Motor neuron (in vitro differentiated cells): Measurements from ENCODE around the gene NINL. TPM values are rescaled to one million over a fixed set of nuclear protein-coding genes. Genes with fewer than 3 reads are reported as not detected.
A peak's percentile ranks its signal among the peaks of the same experiment; 100 is the strongest.
"Not testable (repeated sequence)": the region's sequence is repeated elsewhere in the genome, so short reads cannot be mapped to it uniquely, and the experiment has no call there.

Source experiments
- ATAC-seq, 8 experiments: fragments of 200-7000 bp; cut with Tn5 transposase; replicated peaks in 6 of 8; 2 replicates each; pipeline ENCODE4 v1.8.0; 2021; ENCODE audit warnings: mild to moderate bottlenecking in 8 of 8, moderate library complexity in 8 of 8
- H3K27ac ChIP-seq, 2 donors: fragments of 250-450 bp; sonication (Bioruptor Pico); 2 replicates each; pipeline ENCODE4 v1.9.0; 2021; ENCODE audit warnings: antibody characterized with exemption in 2 of 2, mild to moderate bottlenecking in 2 of 2, moderate library complexity in 1 of 2
- H3K4me1 ChIP-seq, 2 donors: fragments of 250-450 bp; sonication (Bioruptor Pico); replicated peaks in 1 of 2; 2 replicates each; pipeline ENCODE4 v1.6.1; 2021; ENCODE audit warnings: antibody characterized with exemption in 2 of 2, mild to moderate bottlenecking in 2 of 2, moderate library complexity in 1 of 2
- H3K4me3 ChIP-seq, 5 donors: fragments of 250-450 bp; sonication (Bioruptor Pico); 2 replicates each; pipeline ENCODE4 v1.9.0; 2021; ENCODE audit warnings: antibody characterized with exemption in 5 of 5, mild to moderate bottlenecking in 5 of 5, moderate library complexity in 4 of 5
- WGBS, 10 experiments: fragments of 450-650 bp; shearing (Covaris generic); methylation state at CpG; one replicate each; pipeline ENCODE4 v1.0.0; 2022; 5-methylcytosine and 5-hydroxymethylcytosine counted together
- in situ Hi-C, 9 experiments: fragments of 400-800 bp; cut with MboI; loops; one replicate each; pipeline ENCODE4 v1.15.0; 2021; ENCODE audit warnings: low sequenced_read_pairs in 9 of 9, low pct_unique_long_range_greater_than_20kb in 2 of 9; ENCODE audit not compliant: unreplicated experiment in 9 of 9
- total RNA-seq, 8 experiments: library from RNA; unstranded; fragments of 300-600 nt; gene quantifications; 2 replicates each; pipeline versions ENCODE4 v1.2.3 to v1.2.4, GENCODE V29; 2022

The NINL gene
- total RNA-seq, 8 experiments from 2014 or later, result 15.0 to 57.5 (median 18.9) TPM

DNA sequence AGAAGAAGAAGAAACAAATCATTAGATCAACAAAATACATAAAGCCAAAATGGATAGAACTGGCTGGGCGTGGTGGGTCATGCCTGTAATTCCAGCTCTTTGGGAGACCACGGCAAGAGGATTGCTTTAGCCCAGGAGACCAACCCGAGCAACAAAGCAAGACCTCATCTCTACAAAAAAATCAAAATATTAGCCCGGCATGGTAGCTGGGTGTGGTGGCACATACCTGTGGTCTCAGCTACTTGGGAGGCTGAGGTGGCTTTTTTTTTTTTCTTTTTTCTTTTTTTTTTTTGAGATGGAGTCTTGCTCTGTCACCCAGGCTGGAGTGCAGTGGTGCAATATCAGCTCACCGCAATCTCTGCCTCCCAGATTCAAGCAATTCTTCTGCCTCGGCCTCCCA lies 21.5 kb downstream of the NINL start:
- H3K27ac ChIP-seq, result no peak overlapping the region
- no peak for ATAC-seq
- 86 to 100% (median 95%) methylated on average over 2 to 6 of the region's 6 CpGs for WGBS, 10 experiments
- peaks cover 0 to 5% of the 10 kb centered on the region in 2 donors for H3K4me1 ChIP-seq
- in situ Hi-C loops, result no loop called here
- no peak overlapping the region for H3K4me3 ChIP-seq

DNA sequence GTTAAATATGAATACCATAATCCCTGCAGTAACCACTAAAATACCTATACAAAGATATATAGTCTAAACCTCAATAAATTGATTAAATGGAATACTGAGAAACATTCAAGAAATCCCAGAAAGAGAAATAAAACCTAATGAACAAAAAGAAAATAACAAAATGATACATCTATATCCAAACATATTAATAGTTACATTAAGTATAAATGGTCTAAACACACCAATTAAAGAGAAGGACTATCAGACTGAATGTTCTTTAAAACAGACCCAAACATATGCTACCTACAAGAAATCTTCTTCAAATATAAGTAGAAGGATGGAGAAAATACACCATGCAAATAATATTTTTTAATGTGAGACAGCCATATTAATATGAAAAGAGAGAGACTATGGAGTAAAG lies 22.0 kb downstream of the NINL start:
- Histone ChIP-seq H3K4me3 (no peak overlapping the region), H3K27ac (no peak overlapping the region), H3K4me1 (peaks cover 0 to 5% of the 10 kb centered on the region in 2 donors)
- no peak for ATAC-seq
- in situ Hi-C loops, result no loop called here

GRCh38 chr20:25561771-25562170 lies 23.6 kb downstream of the NINL start:
- H3K4me3 ChIP-seq, H3K27ac ChIP-seq, H3K4me1 ChIP-seq, ATAC-seq, in situ Hi-C loops: not testable (repeated sequence)
- no CpG with 5 or more reads among the region's 31 CpGs for WGBS, 10 experiments

DNA sequence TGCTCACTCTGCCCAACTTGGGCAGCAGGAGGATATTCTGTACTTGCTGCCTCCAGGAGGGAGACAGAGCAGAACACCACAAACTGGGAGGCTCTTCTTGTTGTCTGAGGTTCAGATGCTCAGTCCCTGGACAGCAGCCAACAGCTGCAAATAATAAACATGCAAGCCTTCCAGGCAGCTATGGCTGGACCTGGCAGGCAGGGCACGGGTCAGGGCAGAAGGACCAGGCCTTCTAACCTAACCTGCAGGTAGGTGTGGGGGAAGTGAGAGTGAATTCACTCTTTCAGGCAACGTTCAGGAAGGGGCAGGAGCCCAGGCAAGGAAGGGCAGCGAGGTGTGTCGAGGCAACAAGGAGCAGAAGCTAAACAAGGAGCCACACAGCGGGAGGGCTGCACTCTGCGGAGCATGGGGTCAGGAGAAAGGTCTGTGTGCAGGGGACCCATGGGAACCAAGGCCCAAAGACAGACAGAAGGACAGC lies 31.5 kb downstream of the NINL start:
- peak in 6 of 8 experiments; percentile 50 to 98 (median 86) for ATAC-seq
- in situ Hi-C loops, result no loop called here

GRCh38 chr20:25552977-25553376 lies 32.4 kb downstream of the NINL start:
- in situ Hi-C loops, result no loop called here

More for the DNA sequence above, 31.5 kb downstream of the NINL start:
- WGBS, 10 experiments, result 25 to 83% (median 69%) methylated on average over 1 to 3 of the region's 6 CpGs; no CpG with 5 or more reads in 4 of the 10 experiments
- Histone ChIP-seq H3K4me3 (no peak overlapping the region), H3K4me1 (peaks cover 25 to 38% of the 10 kb centered on the region in 2 donors), H3K27ac (no peak overlapping the region)

DNA sequence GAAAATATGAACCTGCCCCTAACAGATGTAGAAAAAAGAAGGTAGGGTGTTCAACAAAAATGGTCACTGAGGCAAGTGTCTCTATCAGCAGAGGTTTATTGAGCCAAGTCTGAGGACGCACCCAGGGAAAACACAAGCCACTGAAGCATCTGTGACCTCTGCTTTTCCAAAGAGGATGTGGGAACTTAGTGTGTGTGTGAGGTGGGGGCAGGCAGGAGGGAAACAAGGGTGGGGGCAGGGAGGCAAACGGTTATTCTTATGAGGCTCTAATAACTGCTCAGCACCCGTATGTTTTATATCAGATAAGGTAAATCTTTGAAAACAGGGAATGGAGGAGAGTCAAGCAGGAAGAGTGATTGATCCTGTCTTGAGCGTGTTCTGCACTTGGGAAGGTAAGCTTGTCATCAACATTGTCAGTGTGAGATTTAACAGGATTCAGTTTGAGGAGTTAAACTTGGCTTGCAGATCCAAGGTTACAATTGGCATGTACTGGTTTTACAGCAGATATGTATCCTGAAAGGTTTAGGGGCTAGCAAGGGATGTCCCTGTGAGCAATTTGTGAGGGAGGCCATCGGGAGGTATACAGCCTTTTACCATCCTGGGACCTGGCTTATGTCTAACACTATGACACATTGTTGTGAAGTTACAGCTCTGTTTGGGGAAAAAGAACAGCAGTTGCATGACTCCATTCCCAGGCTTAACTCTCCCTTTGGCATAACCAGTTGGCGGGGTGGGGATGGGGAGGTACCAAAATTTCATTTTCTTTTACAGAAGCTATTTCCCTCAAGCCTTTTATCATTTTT lies 33.7 kb downstream of the NINL start:
- Histone ChIP-seq H3K4me1 (peaks cover 25 to 43% of the 10 kb centered on the region in 2 donors), H3K4me3 (no peak overlapping the region), H3K27ac (no peak overlapping the region)
- 70 to 100% (median 84%) methylated on average over 1 to 4 of the region's 6 CpGs; no CpG with 5 or more reads in 3 of the 10 experiments for WGBS, 10 experiments
- no peak for ATAC-seq
- in situ Hi-C loops, result no loop called here

More at GRCh38 chr20:25552977-25553376, 32.4 kb downstream of the NINL start:
- Histone ChIP-seq H3K4me3 (no peak overlapping the region), H3K4me1 (peaks cover 25 to 38% of the 10 kb centered on the region in 2 donors), H3K27ac (no peak overlapping the region)
- ATAC-seq, result no peak
- 20 to 100% (median 100%) methylated on average over 1 to 3 of the region's 5 CpGs; no CpG with 5 or more reads in 1 of the 10 experiments for WGBS, 10 experiments

DNA sequence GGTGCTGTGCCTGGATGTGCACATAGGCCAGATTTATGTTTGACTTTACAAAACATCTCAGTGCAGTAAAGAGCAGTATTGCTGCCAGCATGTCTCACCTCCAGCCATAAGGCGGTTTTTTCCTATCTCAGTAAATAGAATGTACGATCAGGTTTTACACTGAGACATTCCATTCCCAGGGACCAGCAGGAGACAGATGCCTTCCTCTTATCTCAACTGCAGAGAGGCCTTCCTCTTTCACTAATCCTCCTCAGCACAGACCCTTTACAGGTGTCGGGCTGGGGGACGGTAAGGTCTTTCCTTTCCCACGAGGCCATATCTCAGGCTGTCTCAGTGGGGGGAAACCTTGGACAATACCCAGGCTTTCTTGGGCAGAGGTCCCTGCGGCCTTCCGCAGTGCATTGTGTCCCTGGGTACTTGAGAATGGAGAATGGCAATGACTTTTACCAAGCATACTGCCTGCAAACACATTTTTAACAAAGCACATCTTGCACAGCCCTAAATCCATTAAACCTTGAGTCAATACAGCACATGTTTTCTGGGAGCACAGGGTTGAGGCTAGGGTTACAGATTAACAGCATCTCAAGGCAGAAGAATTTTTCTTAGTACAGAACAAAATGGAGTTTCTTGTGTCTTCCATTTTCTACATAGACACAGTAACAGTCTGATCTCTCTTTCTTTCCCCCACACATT lies 34.5 kb downstream of the NINL start:
- ATAC-seq, H3K4me3 ChIP-seq, in situ Hi-C loops, H3K27ac ChIP-seq: not testable (repeated sequence)
- H3K4me1 ChIP-seq, result peaks cover 29 to 49% of the 10 kb centered on the region in 2 donors
- 40 to 100% (median 57%) methylated on average over 1 to 4 of the region's 7 CpGs; no CpG with 5 or more reads in 3 of the 10 experiments for WGBS, 10 experiments

- H3K27ac ChIP-seq, result no peak overlapping the region
- 31 to 95% (median 80%) methylated on average over 1 to 7 of the region's 10 CpGs; no CpG with 5 or more reads in 1 of the 10 experiments for WGBS, 10 experiments
- H3K4me1 ChIP-seq, result peaks cover 38 to 57% of the 10 kb centered on the region in 2 donors
- no peak overlapping the region for H3K4me3 ChIP-seq
- in situ Hi-C loops, result no loop called here
- ATAC-seq, result peak in 2 of 8 experiments; percentile 5 to 19
These were observed 35.4 kb downstream of the NINL start for GRCh38 chr20:25549843-25550477.

DNA sequence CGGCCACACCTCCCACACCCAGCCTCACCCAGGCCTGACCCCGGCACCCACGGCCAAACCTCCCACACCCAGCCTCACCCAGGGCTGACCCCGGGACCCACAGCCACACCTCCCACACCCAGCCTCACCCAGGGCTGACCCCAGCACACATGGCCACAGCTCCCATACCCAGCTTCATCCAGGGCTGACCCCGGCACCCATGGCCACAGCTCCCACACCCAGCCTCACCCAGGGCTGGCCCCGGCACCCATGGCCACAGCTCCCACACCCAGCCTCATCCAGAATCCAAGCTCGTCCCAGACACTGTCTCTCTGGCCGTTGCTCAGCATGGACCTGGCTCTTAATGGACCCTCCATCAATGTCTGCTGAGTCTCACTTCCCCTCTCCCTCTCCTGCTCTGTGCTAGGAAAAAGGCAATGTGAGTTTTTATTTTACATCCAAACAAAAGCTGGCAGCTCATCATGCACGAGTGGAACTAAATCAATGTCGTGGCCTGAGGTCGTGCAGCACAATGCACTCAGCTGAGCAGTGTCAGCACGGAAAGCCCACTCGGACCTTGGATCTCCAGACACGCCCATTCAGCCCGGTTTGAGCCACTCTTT lies 36.1 kb downstream of the NINL start:
- WGBS, 10 experiments, result 16 to 60% (median 24%) methylated on average over 1 to 6 of the region's 15 CpGs; no CpG with 5 or more reads in 3 of the 10 experiments
- ATAC-seq, result peak in 5 of 8 experiments; percentile 56 to 81 (median 66)
- in situ Hi-C loops, result no loop called here
- Histone ChIP-seq H3K4me3 (no peak overlapping the region), H3K27ac (no peak overlapping the region), H3K4me1 (peaks cover 45 to 64% of the 10 kb centered on the region in 2 donors)

GRCh38 chr20:25548613-25549086 lies 36.7 kb downstream of the NINL start:
- Histone ChIP-seq H3K27ac (no peak overlapping the region), H3K4me3 (no peak overlapping the region), H3K4me1 (peaks cover 49 to 62% of the 10 kb centered on the region in 2 donors)
- no peak for ATAC-seq
- in situ Hi-C loops, result no loop called here
- WGBS, 10 experiments, result 80% methylated on average over 1 of the region's 14 CpGs; no CpG with 5 or more reads in 9 of the 10 experiments

DNA sequence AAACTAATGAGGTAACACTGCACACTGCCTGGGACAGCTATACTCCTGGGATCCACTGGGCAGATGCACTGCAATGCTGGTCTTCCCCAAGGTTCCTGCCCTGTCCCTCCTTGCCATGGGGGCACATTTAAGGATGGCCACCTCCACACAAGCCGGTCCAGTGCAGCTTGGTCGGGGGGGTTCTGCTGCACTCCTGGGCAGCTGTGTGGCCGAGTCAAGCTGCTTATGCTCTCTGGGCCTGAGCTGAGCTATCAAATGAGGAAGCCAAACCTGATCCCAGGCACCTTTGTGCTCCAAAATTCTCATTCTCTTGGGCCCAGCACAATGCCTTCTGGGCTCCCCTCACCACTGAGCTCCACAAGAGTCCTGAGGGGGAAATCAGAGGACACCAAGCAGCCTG lies 37.3 kb downstream of the NINL start:
- H3K27ac ChIP-seq, result no peak overlapping the region
- H3K4me1 ChIP-seq, result peaks cover 49 to 60% of the 10 kb centered on the region in 2 donors
- WGBS, 10 experiments, result 36 to 100% (median 67%) methylated on average over 1 to 3 of the region's 3 CpGs; no CpG with 5 or more reads in 5 of the 10 experiments
- H3K4me3 ChIP-seq, result no peak overlapping the region
- in situ Hi-C loops, result no loop called here
- no peak for ATAC-seq

- ATAC-seq, result peak in 2 of 8 experiments; percentile 10 to 18
- no peak overlapping the region for H3K4me3 ChIP-seq
- peaks cover 49 to 59% of the 10 kb centered on the region in 2 donors for H3K4me1 ChIP-seq
- no peak overlapping the region for H3K27ac ChIP-seq
- in situ Hi-C loops, result no loop called here
- WGBS, 10 experiments, result 30 to 92% (median 83%) methylated on average over 2 to 4 of the region's 4 CpGs; no CpG with 5 or more reads in 5 of the 10 experiments
These were observed 38.3 kb downstream of the NINL start for GRCh38 chr20:25547063-25547462.
